ENCODE results near the gene PSENEN.

DNA sequence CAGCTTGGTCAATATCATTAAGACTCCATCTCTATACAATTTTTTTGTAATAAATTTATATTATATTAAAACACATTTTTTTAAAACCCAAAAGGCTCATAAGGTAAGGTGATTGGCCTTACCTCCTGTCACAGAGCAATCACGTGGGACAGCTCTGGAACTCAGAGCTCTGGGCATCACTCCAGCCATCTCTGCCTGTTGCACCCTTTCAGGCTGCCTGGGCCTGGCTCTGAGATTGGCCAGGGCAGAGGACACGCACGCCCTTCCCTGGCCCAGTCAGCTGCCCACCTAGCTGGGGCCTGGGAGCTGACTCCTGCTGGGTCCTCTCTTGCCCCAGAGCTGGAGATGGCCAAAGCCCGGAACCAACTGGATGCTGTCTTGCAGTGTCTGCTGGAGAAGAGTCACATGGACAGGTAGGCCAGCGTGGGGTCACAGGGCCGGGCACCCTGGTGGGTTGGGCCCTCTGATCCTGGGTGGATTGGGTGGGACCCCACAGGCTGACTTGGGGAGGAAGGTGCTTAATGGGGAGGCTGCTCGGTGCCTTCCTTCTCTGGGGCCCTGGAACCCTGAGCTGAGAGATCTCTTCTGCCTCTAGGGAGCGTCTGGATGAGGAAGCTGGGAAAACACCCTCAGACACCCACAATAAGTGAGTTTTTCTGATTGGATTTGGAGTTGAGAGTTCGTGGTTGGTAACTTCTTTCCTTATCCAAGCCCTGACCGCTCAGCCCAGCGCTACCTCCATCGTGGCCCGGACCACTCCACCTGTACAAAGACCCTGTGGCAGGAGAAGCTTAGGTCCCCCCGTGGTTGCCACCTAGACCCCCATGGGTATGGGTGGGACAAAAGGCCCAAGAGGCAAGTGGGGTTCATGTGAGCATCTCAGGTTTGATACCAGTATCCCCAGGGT, 6.6 kb downstream of the PSENEN start:
- TF ChIP-seq, protein P1, sequence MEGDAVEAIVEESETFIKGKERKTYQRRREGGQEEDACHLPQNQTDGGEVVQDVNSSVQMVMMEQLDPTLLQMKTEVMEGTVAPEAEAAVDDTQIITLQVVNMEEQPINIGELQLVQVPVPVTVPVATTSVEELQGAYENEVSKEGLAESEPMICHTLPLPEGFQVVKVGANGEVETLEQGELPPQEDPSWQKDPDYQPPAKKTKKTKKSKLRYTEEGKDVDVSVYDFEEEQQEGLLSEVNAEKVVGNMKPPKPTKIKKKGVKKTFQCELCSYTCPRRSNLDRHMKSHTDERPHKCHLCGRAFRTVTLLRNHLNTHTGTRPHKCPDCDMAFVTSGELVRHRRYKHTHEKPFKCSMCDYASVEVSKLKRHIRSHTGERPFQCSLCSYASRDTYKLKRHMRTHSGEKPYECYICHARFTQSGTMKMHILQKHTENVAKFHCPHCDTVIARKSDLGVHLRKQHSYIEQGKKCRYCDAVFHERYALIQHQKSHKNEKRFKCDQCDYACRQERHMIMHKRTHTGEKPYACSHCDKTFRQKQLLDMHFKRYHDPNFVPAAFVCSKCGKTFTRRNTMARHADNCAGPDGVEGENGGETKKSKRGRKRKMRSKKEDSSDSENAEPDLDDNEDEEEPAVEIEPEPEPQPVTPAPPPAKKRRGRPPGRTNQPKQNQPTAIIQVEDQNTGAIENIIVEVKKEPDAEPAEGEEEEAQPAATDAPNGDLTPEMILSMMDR (IDR thresholded peaks at IDR 0.05 in 2 of 3, conservative IDR thresholded peaks at IDR 0.05 in 1 of 3; ENCODE audit: insufficient read depth in 2 of 3, low read depth in 1 of 3, low read length in 3 of 3) = no peak
- TF ChIP-seq SETDB1 (IDR thresholded peaks at IDR 0.05; ENCODE audit: low read length) (no peak), SIN3B (IDR thresholded peaks at IDR 0.05; ENCODE audit: low read depth) (no peak), LCOR (CRISPR knock-in tag; IDR thresholded peaks at IDR 0.05) (no peak)
